H1 (cell line): ENCODE results near the gene SMARCAL1. TPM values are rescaled to one million over a fixed set of nuclear protein-coding genes. Genes with fewer than 3 reads are reported as not detected.

Source experiments
- EZH2 ChIP-seq: fragments of 200-600 bp; sonication (generic); IDR thresholded peaks from 2 replicates; pipeline ENCODE4 v1.7.1; 2012; ENCODE audit warnings: low read depth, mild to moderate bottlenecking, moderate library complexity, low read length, inconsistent platforms; ENCODE audit not compliant: severe bottlenecking
- POLR2A ChIP-seq, 2 experiments: IDR thresholded peaks; 1 replicate in 1 of 2; 2 replicates in 1 of 2; pipeline ENCODE4 v1.6.1; 2011; ENCODE audit warnings: low read depth in 2 of 2, low read length in 2 of 2, mild to moderate bottlenecking in 2 of 2; ENCODE audit errors: control extremely low read depth in 1 of 2
- POLR2AphosphoS5 ChIP-seq: IDR thresholded peaks from 2 replicates; pipeline ENCODE4 v1.6.1; 2011; ENCODE audit warnings: low read depth, low read length
- polyA plus RNA-seq, 7 experiments: library from polyadenylated mRNA; depleted of rRNA in 3 of 7; stranded (reverse) in 5 of 7; unstranded in 2 of 7; fragments of >200 nt in 5 of 7; fragments of 200-250 nt in 2 of 7; gene quantifications; 1 replicate in 5 of 7; 2 replicates in 1 of 7; 4 replicates in 1 of 7; pipeline versions ENCODE4 v1.2.1 to v1.2.3, GENCODE V29; 2011 to 2013; ENCODE audit warnings: missing spikeins in 2 of 7, mixed read lengths in 2 of 7
- total RNA-seq: library from RNA; stranded (reverse); fragmentation: NEBNext Ultra II Directional; extraction: Animal tissue kit (Norgen Biotek cat#: 25700); gene quantifications from 2 replicates; pipeline ENCODE4 v1.2.1, GENCODE V29; 2021

SMARCAL1 gene
- total and polyA plus RNA-seq, 2 of the 8 experiments (the other 6 are each of a cell fraction or from before 2014, with no cell fraction given) = 17.6 to 17.9 TPM

DNA sequence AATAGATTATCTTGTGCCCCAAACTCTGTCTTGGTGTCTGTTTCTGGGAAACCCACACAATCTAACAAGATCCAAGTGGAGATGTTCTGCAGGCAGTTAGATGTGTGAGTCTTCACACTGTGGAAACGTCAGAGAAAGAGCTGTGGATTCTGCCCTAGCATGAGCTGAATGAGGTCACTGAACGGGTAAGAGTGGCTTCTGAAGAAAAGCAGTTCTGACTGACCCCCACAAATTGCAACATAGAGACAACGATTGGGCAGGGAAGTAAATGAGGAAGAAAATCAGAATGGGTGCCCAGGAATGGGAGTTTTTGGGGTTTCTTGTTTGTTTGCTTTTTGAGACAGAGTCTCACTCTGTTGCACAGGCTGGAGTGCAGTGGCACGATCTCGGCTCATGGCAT, 73.5 kb downstream of the SMARCAL1 start (continued):
- no peak for TF ChIP-seq EZH2
- TF ChIP-seq POLR2AphosphoS5 = no peak
- no peak for TF ChIP-seq POLR2A (IDR thresholded peaks at IDR 0.05; ENCODE audit: control extremely low read depth in 1 of 2, low read depth in 2 of 2, low read length in 2 of 2)
- TF ChIP-seq, all 59 proteins: peak for 0
